A549 (cell line): Measurements from ENCODE around the gene HEXIM1. TPM values are rescaled to one million over a fixed set of nuclear protein-coding genes. Genes with fewer than 3 reads are reported as not detected.

ENCODE experiments used
- BHLHE40 ChIP-seq: IDR thresholded peaks from 2 replicates; pipeline ENCODE4 v1.6.1; 2012; ENCODE audit warnings: low read depth, low read length, inconsistent platforms
- CHD2 ChIP-seq: fragments of 150-350 bp; IDR thresholded peaks from 2 replicates; pipeline ENCODE4 v1.6.1; 2014; ENCODE audit warnings: low read length; ENCODE audit not compliant: partially characterized antibody
- CHD4 ChIP-seq: fragments of 200-600 bp; sonication (generic); IDR thresholded peaks from 2 replicates; pipeline ENCODE4 v1.6.1; 2016; ENCODE audit warnings: antibody characterized with exemption, mild to moderate bottlenecking, borderline replicate concordance
- EHF ChIP-seq: fragments of 250-450 bp; sonication (Bioruptor Pico); IDR thresholded peaks from 2 replicates; pipeline ENCODE4 v1.5.0; 2020; ENCODE audit warnings: mild to moderate bottlenecking
- EHMT2 ChIP-seq: fragments of 200-600 bp; sonication (generic); IDR thresholded peaks from 2 replicates; pipeline ENCODE4 v1.6.1; 2016; ENCODE audit warnings: antibody characterized with exemption, low read depth, mild to moderate bottlenecking, moderate library complexity
- EP300 ChIP-seq, 2 experiments: fragments of >200 bp; sonication (Bioruptor Twin); formaldehyde crosslinking; IDR thresholded peaks; 2 replicates in 1 of 2; 3 replicates in 1 of 2; pipeline ENCODE4 v1.6.1; 2016 to 2017
- FOSL2 ChIP-seq, 2 experiments: fragments of 450-650 bp in 1 of 2; fragments of >200 bp in 1 of 2; sonication (Bioruptor Twin) in 1 of 2; formaldehyde crosslinking; IDR thresholded peaks; 2 replicates each; pipeline versions ENCODE4 v1.5.0 to v1.6.1; 2016 to 2020; ENCODE audit warnings: mild to moderate bottlenecking in 1 of 2, moderate library complexity in 1 of 2
- FOXS1 ChIP-seq: fragments of 250-450 bp; sonication (Bioruptor Pico); IDR thresholded peaks from 2 replicates; pipeline ENCODE4 v1.5.0; 2020; ENCODE audit warnings: mild to moderate bottlenecking, moderate library complexity
- GATA3 ChIP-seq: IDR thresholded peaks from 2 replicates; pipeline ENCODE4 v1.6.1; 2012; ENCODE audit warnings: borderline replicate concordance
- HEYL ChIP-seq: fragments of 250-450 bp; sonication (Bioruptor Pico); IDR thresholded peaks from 2 replicates; pipeline ENCODE4 v1.8.0; 2021; ENCODE audit warnings: mild to moderate bottlenecking, moderate library complexity
- HOXA7 ChIP-seq: fragments of 250-450 bp; sonication (Bioruptor Pico); IDR thresholded peaks from 2 replicates; pipeline ENCODE4 v1.5.0; 2020; ENCODE audit warnings: mild to moderate bottlenecking, moderate library complexity
- HOXB13 ChIP-seq: fragments of 250-450 bp; sonication (Bioruptor Pico); IDR thresholded peaks from 2 replicates; pipeline ENCODE4 v1.5.0; 2020; ENCODE audit warnings: low read depth, mild to moderate bottlenecking, moderate library complexity
- KDM1A ChIP-seq: fragments of 200-600 bp; sonication (generic); IDR thresholded peaks from 2 replicates; pipeline ENCODE4 v1.6.1; 2016; ENCODE audit warnings: low read depth, mild to moderate bottlenecking
- KDM5A ChIP-seq: fragments of 200-600 bp; sonication (generic); IDR thresholded peaks from 2 replicates; pipeline ENCODE4 v1.6.1; 2016; ENCODE audit warnings: antibody characterized with exemption, mild to moderate bottlenecking
- MAFK ChIP-seq: fragments of 450-650 bp; IDR thresholded peaks from 2 replicates; pipeline ENCODE4 v1.6.1; 2014; ENCODE audit not compliant: partially characterized antibody
- MYC ChIP-seq: IDR thresholded peaks from 2 replicates; pipeline ENCODE4 v1.6.1; 2012; ENCODE audit warnings: mild to moderate bottlenecking, inconsistent platforms, low read length, improper control_type of control experiment, borderline replicate concordance
- NFE2L2 ChIP-seq: fragments of 150-350 bp; conservative IDR thresholded peaks from 2 replicates; pipeline ENCODE4 v1.6.1; 2014; ENCODE audit warnings: low read length
- NPAS2 ChIP-seq: fragments of 250-450 bp; sonication (Bioruptor Pico); IDR thresholded peaks from 2 replicates; pipeline ENCODE4 v1.8.0; 2022; ENCODE audit warnings: mild to moderate bottlenecking, moderate library complexity, borderline replicate concordance
- PHF8 ChIP-seq: fragments of 200-600 bp; sonication (generic); IDR thresholded peaks from 2 replicates; pipeline ENCODE4 v1.6.1; 2016; ENCODE audit warnings: low read depth, mild to moderate bottlenecking, antibody characterized with exemption, moderate library complexity, borderline replicate concordance
- POLR2A ChIP-seq: IDR thresholded peaks from 2 replicates; pipeline ENCODE4 v1.6.1; 2012; ENCODE audit warnings: mild to moderate bottlenecking, low read length
- RAD21 ChIP-seq, 2 experiments: fragments of >200 bp in 1 of 2; sonication (Bioruptor Twin) in 1 of 2; formaldehyde crosslinking in 1 of 2; IDR thresholded peaks in 1 of 2; conservative IDR thresholded peaks in 1 of 2; 2 replicates in 1 of 2; 3 replicates in 1 of 2; pipeline ENCODE4 v1.6.1; 2012 to 2018; ENCODE audit warnings: inconsistent platforms in 1 of 2
- RCOR1 ChIP-seq: fragments of 150-350 bp; IDR thresholded peaks from 2 replicates; pipeline ENCODE4 v1.6.1; 2014; ENCODE audit warnings: antibody characterized with exemption, low read length, low read depth
- RNF2 ChIP-seq: fragments of 200-600 bp; sonication (generic); IDR thresholded peaks from 2 replicates; pipeline ENCODE4 v1.6.1; 2016; ENCODE audit warnings: low read depth, mild to moderate bottlenecking, antibody characterized with exemption, moderate library complexity, borderline replicate concordance
- SMC3 ChIP-seq: fragments of >200 bp; sonication (Bioruptor Twin); formaldehyde crosslinking; IDR thresholded peaks from 3 replicates; pipeline ENCODE4 v1.6.1; 2018; ENCODE audit warnings: inconsistent platforms
- SREBF2 ChIP-seq: fragments of 450-650 bp; IDR thresholded peaks from 2 replicates; pipeline ENCODE4 v1.6.1; 2014; ENCODE audit warnings: mild to moderate bottlenecking, moderate library complexity
- TFCP2L1 ChIP-seq: fragments of 250-450 bp; sonication (Bioruptor Pico); IDR thresholded peaks from 2 replicates; pipeline ENCODE4 v1.5.0; 2021; ENCODE audit warnings: mild to moderate bottlenecking
- TP53 ChIP-seq: fragments of 250-450 bp; sonication (Bioruptor Pico); IDR thresholded peaks from 2 replicates; pipeline ENCODE4 v1.5.0; 2021; ENCODE audit warnings: mild to moderate bottlenecking, moderate library complexity
- ZC3H11A ChIP-seq: fragments of 450-650 bp; IDR thresholded peaks from 2 replicates; pipeline ENCODE4 v1.6.1; 2014; ENCODE audit warnings: antibody characterized with exemption, mild to moderate bottlenecking
- polyA plus RNA-seq, 4 experiments: library from polyadenylated mRNA; depleted of rRNA in 3 of 4; stranded (reverse); fragments of >200 nt; fragmentation: RNase III in 1 of 4; extraction: RNeasy Plus Mini Kit Qiagen cat#74134 plus additional on column Dnase treatment in 1 of 4; gene quantifications; 2 replicates in 3 of 4; 3 replicates in 1 of 4; pipeline ENCODE4 v1.2.3, GENCODE V29; 2011 to 2017
- TF ChIP-seq, protein P1 (sequence below): fragments of 200-600 bp; sonication (generic); IDR thresholded peaks from 2 replicates; pipeline ENCODE4 v1.6.1; 2016; ENCODE audit warnings: antibody characterized with exemption, mild to moderate bottlenecking, moderate library complexity
- TF ChIP-seq, protein P2 (sequence below): fragments of 450-650 bp; IDR thresholded peaks from 2 replicates; pipeline ENCODE4 v1.6.1; 2014; ENCODE audit warnings: antibody characterized with exemption
- TF ChIP-seq, protein P3 (sequence below): fragments of 250-450 bp; sonication (Bioruptor Pico); IDR thresholded peaks from 2 replicates; pipeline ENCODE4 v1.5.0; 2020; ENCODE audit warnings: low read depth, mild to moderate bottlenecking, moderate library complexity
- TF ChIP-seq, protein P4 (sequence below): IDR thresholded peaks from 2 replicates; pipeline ENCODE4 v1.6.1; 2012
- TF ChIP-seq, protein P5 (sequence below): IDR thresholded peaks from 2 replicates; pipeline ENCODE4 v1.6.1; 2012
- TF ChIP-seq, protein P6 (sequence below): fragments of >200 bp; sonication (Bioruptor Twin); formaldehyde crosslinking; IDR thresholded peaks from 2 replicates; pipeline ENCODE4 v1.6.1; 2016

HEXIM1 gene
- polyA plus RNA-seq, 2 of the 4 experiments (the other 2 are of a cell fraction): 54.0 to 143 TPM

DNA sequence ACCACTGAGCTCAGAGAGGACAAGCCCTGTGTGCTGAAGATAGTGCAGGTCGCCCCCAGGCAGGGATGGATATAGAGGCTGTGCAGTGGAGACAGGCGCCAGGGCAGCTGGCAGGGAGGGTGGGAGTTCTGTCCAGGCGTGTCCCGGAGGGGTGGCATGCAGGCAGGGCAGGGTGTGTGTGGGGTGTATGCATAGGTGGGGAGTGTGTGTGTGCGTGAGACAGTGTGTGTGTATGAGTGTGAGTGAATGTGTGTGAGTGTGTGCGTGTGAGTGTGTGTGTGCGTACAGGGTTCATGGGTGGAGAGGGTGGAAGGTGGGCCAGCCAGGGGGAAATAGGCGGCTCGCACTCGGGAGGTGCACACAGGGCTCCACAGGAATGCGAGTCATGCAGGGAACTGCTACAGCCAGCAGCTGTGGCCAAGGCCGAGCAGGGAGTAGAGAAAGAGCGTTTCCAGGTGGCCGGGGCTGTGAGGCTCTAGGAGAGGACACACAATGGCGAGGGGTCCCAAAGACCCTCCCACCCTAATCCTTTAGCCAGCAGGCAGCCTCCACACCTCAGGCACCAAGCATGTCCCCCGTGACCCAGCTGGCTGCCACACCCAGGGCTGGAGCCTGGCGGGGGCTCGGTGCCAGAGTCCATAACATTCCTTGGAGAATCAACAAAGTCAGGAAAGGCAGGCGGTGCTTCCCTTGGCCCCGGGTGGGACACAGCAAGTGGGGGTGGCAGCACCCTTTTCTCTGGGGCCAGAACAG is 20.6 kb upstream of the HEXIM1 start (continued):
- TF ChIP-seq, protein P1, sequence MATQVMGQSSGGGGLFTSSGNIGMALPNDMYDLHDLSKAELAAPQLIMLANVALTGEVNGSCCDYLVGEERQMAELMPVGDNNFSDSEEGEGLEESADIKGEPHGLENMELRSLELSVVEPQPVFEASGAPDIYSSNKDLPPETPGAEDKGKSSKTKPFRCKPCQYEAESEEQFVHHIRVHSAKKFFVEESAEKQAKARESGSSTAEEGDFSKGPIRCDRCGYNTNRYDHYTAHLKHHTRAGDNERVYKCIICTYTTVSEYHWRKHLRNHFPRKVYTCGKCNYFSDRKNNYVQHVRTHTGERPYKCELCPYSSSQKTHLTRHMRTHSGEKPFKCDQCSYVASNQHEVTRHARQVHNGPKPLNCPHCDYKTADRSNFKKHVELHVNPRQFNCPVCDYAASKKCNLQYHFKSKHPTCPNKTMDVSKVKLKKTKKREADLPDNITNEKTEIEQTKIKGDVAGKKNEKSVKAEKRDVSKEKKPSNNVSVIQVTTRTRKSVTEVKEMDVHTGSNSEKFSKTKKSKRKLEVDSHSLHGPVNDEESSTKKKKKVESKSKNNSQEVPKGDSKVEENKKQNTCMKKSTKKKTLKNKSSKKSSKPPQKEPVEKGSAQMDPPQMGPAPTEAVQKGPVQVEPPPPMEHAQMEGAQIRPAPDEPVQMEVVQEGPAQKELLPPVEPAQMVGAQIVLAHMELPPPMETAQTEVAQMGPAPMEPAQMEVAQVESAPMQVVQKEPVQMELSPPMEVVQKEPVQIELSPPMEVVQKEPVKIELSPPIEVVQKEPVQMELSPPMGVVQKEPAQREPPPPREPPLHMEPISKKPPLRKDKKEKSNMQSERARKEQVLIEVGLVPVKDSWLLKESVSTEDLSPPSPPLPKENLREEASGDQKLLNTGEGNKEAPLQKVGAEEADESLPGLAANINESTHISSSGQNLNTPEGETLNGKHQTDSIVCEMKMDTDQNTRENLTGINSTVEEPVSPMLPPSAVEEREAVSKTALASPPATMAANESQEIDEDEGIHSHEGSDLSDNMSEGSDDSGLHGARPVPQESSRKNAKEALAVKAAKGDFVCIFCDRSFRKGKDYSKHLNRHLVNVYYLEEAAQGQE: no peak
- TF ChIP-seq ZC3H11A: no peak
- 0 out of 2 replicates have a peak, but pooled peaks have one; percentile 15 for TF ChIP-seq HEYL (CRISPR knock-in tag)
- no peak for TF ChIP-seq CHD2
- no peak for TF ChIP-seq SREBF2
- no peak for TF ChIP-seq HOXA7
- TF ChIP-seq GATA3: peak; percentile 78
- TF ChIP-seq EHF (CRISPR knock-in tag): no peak; the same call in 1 of the 2 replicates
- TF ChIP-seq KDM1A: no peak
- TF ChIP-seq EHMT2: no peak
- TF ChIP-seq, protein P2, sequence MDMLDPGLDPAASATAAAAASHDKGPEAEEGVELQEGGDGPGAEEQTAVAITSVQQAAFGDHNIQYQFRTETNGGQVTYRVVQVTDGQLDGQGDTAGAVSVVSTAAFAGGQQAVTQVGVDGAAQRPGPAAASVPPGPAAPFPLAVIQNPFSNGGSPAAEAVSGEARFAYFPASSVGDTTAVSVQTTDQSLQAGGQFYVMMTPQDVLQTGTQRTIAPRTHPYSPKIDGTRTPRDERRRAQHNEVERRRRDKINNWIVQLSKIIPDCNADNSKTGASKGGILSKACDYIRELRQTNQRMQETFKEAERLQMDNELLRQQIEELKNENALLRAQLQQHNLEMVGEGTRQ: no peak
- TF ChIP-seq, protein P3, sequence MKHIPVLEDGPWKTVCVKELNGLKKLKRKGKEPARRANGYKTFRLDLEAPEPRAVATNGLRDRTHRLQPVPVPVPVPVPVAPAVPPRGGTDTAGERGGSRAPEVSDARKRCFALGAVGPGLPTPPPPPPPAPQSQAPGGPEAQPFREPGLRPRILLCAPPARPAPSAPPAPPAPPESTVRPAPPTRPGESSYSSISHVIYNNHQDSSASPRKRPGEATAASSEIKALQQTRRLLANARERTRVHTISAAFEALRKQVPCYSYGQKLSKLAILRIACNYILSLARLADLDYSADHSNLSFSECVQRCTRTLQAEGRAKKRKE (CRISPR knock-in tag): no peak; the same call in 1 of the 2 replicates
- no peak for TF ChIP-seq MYC
- TF ChIP-seq, protein P4, sequence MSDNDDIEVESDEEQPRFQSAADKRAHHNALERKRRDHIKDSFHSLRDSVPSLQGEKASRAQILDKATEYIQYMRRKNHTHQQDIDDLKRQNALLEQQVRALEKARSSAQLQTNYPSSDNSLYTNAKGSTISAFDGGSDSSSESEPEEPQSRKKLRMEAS: peak; percentile 74; the same call in 1 of the 2 replicates
- TF ChIP-seq MAFK: no peak
- TF ChIP-seq PHF8: no peak
- TF ChIP-seq FOXS1 (CRISPR knock-in tag): no peak
- TF ChIP-seq POLR2A: 0 out of 2 replicates have a peak, but pooled peaks have one; percentile 12
- TF ChIP-seq, protein P5, sequence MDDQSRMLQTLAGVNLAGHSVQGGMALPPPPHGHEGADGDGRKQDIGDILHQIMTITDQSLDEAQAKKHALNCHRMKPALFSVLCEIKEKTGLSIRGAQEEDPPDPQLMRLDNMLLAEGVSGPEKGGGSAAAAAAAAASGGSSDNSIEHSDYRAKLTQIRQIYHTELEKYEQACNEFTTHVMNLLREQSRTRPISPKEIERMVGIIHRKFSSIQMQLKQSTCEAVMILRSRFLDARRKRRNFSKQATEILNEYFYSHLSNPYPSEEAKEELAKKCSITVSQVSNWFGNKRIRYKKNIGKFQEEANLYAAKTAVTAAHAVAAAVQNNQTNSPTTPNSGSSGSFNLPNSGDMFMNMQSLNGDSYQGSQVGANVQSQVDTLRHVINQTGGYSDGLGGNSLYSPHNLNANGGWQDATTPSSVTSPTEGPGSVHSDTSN: peak; percentile 69; the same call in 1 of the 2 replicates
- TF ChIP-seq FOSL2 (IDR thresholded peaks at IDR 0.05): no peak
- no peak for TF ChIP-seq FOSL2 (CRISPR knock-in tag; IDR thresholded peaks at IDR 0.05)
- no peak for TF ChIP-seq TP53 (CRISPR knock-in tag)
- no peak for TF ChIP-seq TFCP2L1 (CRISPR knock-in tag)
- no peak for TF ChIP-seq NPAS2 (CRISPR knock-in tag)
- TF ChIP-seq EP300 (IDR thresholded peaks at IDR 0.05): peak in 1 of 2 experiments; percentile 44; a peak in 1 of 5 replicates
- TF ChIP-seq KDM5A: no peak
- TF ChIP-seq, protein P6, sequence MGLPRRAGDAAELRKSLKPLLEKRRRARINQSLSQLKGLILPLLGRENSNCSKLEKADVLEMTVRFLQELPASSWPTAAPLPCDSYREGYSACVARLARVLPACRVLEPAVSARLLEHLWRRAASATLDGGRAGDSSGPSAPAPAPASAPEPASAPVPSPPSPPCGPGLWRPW: no peak
- TF ChIP-seq SMC3: no peak
- TF ChIP-seq NFE2L2: no peak
- no peak for TF ChIP-seq RAD21 (conservative IDR thresholded peaks at IDR 0.05 in 1 of 2, IDR thresholded peaks at IDR 0.05 in 1 of 2)
- TF ChIP-seq RCOR1: no peak
- no peak for TF ChIP-seq RNF2
- no peak for TF ChIP-seq BHLHE40
- TF ChIP-seq HOXB13 (CRISPR knock-in tag): no peak; the same call in 1 of the 2 replicates
- TF ChIP-seq CHD4: no peak
